GM18498 (cell line): ENCODE measurements around the gene ZDHHC24.

Source experiments
- ATAC-seq: cut with Tn5 transposase; IDR thresholded peaks from one replicate; pipeline ENCODE4 v1.9.1; 2021; ENCODE audit warnings: mild to moderate bottlenecking, moderate library complexity; ENCODE audit not compliant: unreplicated experiment

The ZDHHC24 gene

GRCh38 chr11:66475349-66476172 is 70.3 kb downstream of the ZDHHC24 start:
- ATAC-seq, result no peak

GRCh38 chr11:66473608-66474515 is 72.0 kb downstream of the ZDHHC24 start:
- no peak for ATAC-seq

GRCh38 chr11:66473167-66473566 is 72.7 kb downstream of the ZDHHC24 start:
- ATAC-seq, result no peak

- no peak for ATAC-seq
Measured at GRCh38 chr11:66472054-66472453, 73.8 kb downstream of the ZDHHC24 start.

- no peak for ATAC-seq
Measured at GRCh38 chr11:66471142-66471541, 74.7 kb downstream of the ZDHHC24 start.
